Endothelial cell of umbilical vein (primary cell): ENCODE results near the gene MSL1. TPM values are rescaled to one million over a fixed set of nuclear protein-coding genes. Genes with fewer than 3 reads are reported as not detected.

ENCODE experiments used
- BruUV-seq: library from RNA; stranded (reverse); fragments of 400-500 nt; replicated peaks from 2 replicates; lab custom pipeline; 2021; lab: Mats Ljungman, UMichigan
- CTCF ChIA-PET: fragments of 300-600, 350-600 bp; sonication (Branson Sonifier 250); formaldehyde crosslinking; loops from one replicate; lab custom pipeline; 2021; ENCODE audit warnings: antibody characterized with exemption, inconsistent platforms; lab: Charles Lee
- POLR2A ChIA-PET: fragments of 300-600, 350-600 bp; sonication (Branson Sonifier 250); formaldehyde crosslinking; loops from one replicate; lab custom pipeline; 2021; ENCODE audit warnings: antibody characterized with exemption, inconsistent platforms; lab: Charles Lee
- DNase-seq: peaks from one replicate; pipeline ENCODE4 v3.0.0-alpha.2; 2011; ENCODE audit warnings: low read depth, low spot score
- FAIRE-seq: peaks from 2 replicates; lab custom pipeline; 2011; peaks lifted over from hg19 to GRCh38; lab: Jason Lieb, UNC
- H2AFZ ChIP-seq: 2 replicates; pipeline ENCODE4 v1.6.0; 2012; ENCODE audit warnings: low read depth, low read length, control low read depth, inconsistent platforms
- H3K27ac ChIP-seq: 2 replicates; pipeline ENCODE4 v1.5.1; 2011; ENCODE audit warnings: low read depth, mild to moderate bottlenecking, control low read depth, low read length, moderate library complexity; ENCODE audit not compliant: insufficient read depth
- H3K27me3 ChIP-seq, 2 experiments: 2 replicates each; pipeline versions ENCODE4 v1.6.0 to v1.6.1; 2011; ENCODE audit warnings: low read length in 2 of 2, mixed read lengths in 1 of 2; ENCODE audit not compliant: control insufficient read depth in 2 of 2, insufficient read depth in 2 of 2
- H3K36me3 ChIP-seq, 2 experiments: 2 replicates in 1 of 2; 3 replicates in 1 of 2; pipeline ENCODE4 v1.5.1; 2011; ENCODE audit warnings: low read length in 2 of 2, mild to moderate bottlenecking in 1 of 2, moderate library complexity in 1 of 2; ENCODE audit not compliant: control insufficient read depth in 2 of 2, insufficient read depth in 2 of 2; ENCODE audit errors: extremely low read depth in 1 of 2
- H3K4me1 ChIP-seq: 3 replicates; pipeline ENCODE4 v1.5.1; 2011; ENCODE audit warnings: mild to moderate bottlenecking, low read length; ENCODE audit not compliant: control insufficient read depth, insufficient read depth; ENCODE audit errors: extremely low read depth
- H3K4me2 ChIP-seq: 2 replicates; pipeline ENCODE4 v1.6.1; 2011; ENCODE audit warnings: low read length, control low read depth, mixed read lengths; ENCODE audit not compliant: insufficient read depth
- H3K4me3 ChIP-seq, 3 experiments: fragments of 200-600 bp in 1 of 3; sonication (generic), shearing (Covaris generic) in 1 of 3; replicated peaks in 1 of 3; 2 replicates each; pipeline ENCODE4 v1.5.1; 2011 to 2016; ENCODE audit warnings: control low read depth in 3 of 3, low read length in 3 of 3, mild to moderate bottlenecking in 2 of 3, inconsistent platforms in 1 of 3, low read depth in 1 of 3, moderate library complexity in 1 of 3; ENCODE audit not compliant: insufficient read depth in 1 of 3
- H3K79me2 ChIP-seq: 2 replicates; pipeline ENCODE4 v1.6.0; 2012; ENCODE audit warnings: low read length, inconsistent platforms; ENCODE audit not compliant: control insufficient read depth, insufficient read depth
- H3K9ac ChIP-seq: replicated peaks from 2 replicates; pipeline ENCODE3; 2011; ENCODE audit warnings: low read length, control low read depth; ENCODE audit not compliant: insufficient read depth; ENCODE audit errors: extremely low read depth
- H3K9me1 ChIP-seq: replicated peaks from 3 replicates; pipeline ENCODE4 v1.6.0; 2011; ENCODE audit warnings: mild to moderate bottlenecking, low read length; ENCODE audit not compliant: control insufficient read depth, insufficient read depth; ENCODE audit errors: extremely low read depth
- H3K9me3 ChIP-seq: replicated peaks from 2 replicates; pipeline ENCODE4 v1.5.1; 2012; ENCODE audit warnings: low read length, inconsistent platforms; ENCODE audit not compliant: control insufficient read depth, insufficient read depth
- H4K20me1 ChIP-seq: replicated peaks from 2 replicates; pipeline ENCODE3; 2011; ENCODE audit warnings: mild to moderate bottlenecking, low read length; ENCODE audit not compliant: control insufficient read depth, insufficient read depth; ENCODE audit errors: extremely low read depth
- CTCF ChIP-seq, 2 donors: IDR thresholded peaks; 1 replicate in 1 of 2; 2 replicates in 1 of 2; pipeline ENCODE4 v1.5.1; 2011; ENCODE audit warnings: low read length in 2 of 2, mild to moderate bottlenecking in 2 of 2, moderate library complexity in 2 of 2, control low read depth in 1 of 2, inconsistent platforms in 1 of 2, low read depth in 1 of 2; ENCODE audit not compliant: insufficient read depth in 1 of 2; ENCODE audit errors: extremely low read depth in 1 of 2
- EZH2 ChIP-seq: IDR thresholded peaks from 2 replicates; pipeline ENCODE4 v1.6.1; 2012; ENCODE audit warnings: borderline replicate concordance, low read depth, mild to moderate bottlenecking, moderate library complexity, low read length, inconsistent platforms; ENCODE audit not compliant: severe bottlenecking
- FOS ChIP-seq: IDR thresholded peaks from 2 replicates; pipeline ENCODE4 v1.6.1; 2011; ENCODE audit warnings: mild to moderate bottlenecking, low read length, moderate library complexity, borderline replicate concordance; ENCODE audit not compliant: insufficient read depth
- GATA2 ChIP-seq: IDR thresholded peaks from 2 replicates; pipeline ENCODE4 v1.7.0; 2011; ENCODE audit warnings: low read depth, mild to moderate bottlenecking, moderate library complexity, mixed read lengths, low read length; ENCODE audit not compliant: insufficient read length, insufficient read depth
- JUN ChIP-seq: IDR thresholded peaks from 2 replicates; pipeline ENCODE4 v1.6.1; 2011; ENCODE audit warnings: borderline replicate concordance, low read depth; ENCODE audit not compliant: insufficient read length, insufficient read depth
- MYC ChIP-seq: IDR thresholded peaks from one replicate; pipeline ENCODE4 v1.6.1; 2011; ENCODE audit warnings: mild to moderate bottlenecking, low read depth, low read length
- POLR2A ChIP-seq: IDR thresholded peaks from 2 replicates; pipeline ENCODE4 v1.6.1; 2012; ENCODE audit warnings: low read depth, mild to moderate bottlenecking, control low read depth, low read length
- POLR2AphosphoS5 ChIP-seq: IDR thresholded peaks from 2 replicates; pipeline ENCODE4 v1.6.1; 2012; ENCODE audit warnings: low read depth, mild to moderate bottlenecking, control low read depth, low read length, moderate library complexity; ENCODE audit not compliant: insufficient read depth
- dilution Hi-C: fragments of 300-500 bp; cut with MboI; formaldehyde crosslinking; loops from one replicate; pipeline ENCODE4 v1.15.0; 2019; ENCODE audit warnings: low sequenced_read_pairs; ENCODE audit not compliant: extremely low pct_ligation_motif_present
- intact Hi-C: fragments of 100-400 bp; cut with micrococcal nuclease; formaldehyde crosslinking; loops from one replicate; pipeline ENCODE4 v1.10.0; 2022
- polyA plus RNA-seq, 4 experiments: library from polyadenylated mRNA; depleted of rRNA in 3 of 4; stranded (reverse) in 3 of 4; unstranded in 1 of 4; fragments of >200 nt; gene quantifications; 2 replicates each; pipeline versions ENCODE4 v1.2.1 to v1.2.3, GENCODE V29; 2011 to 2012; ENCODE audit warnings: missing spikeins in 1 of 4
- total RNA-seq: library from RNA; stranded (reverse); gene quantifications from 2 replicates; pipeline ENCODE4 v1.2.3, GENCODE V29; 2021
- TF ChIP-seq, protein P1 (sequence below): IDR thresholded peaks from 2 replicates; pipeline ENCODE4 v1.6.1; 2011; ENCODE audit not compliant: insufficient read depth, insufficient read length

MSL1 gene
- total and polyA plus RNA-seq, 2 donors (not counting 3 experiments of a cell fraction or from before 2014, with no cell fraction given) = 30.9 to 95.0 TPM

- no peaks in the 10 kb centered on the region for H3K9me3 ChIP-seq
- dilution Hi-C loops = no loop called here
- peak; percentile 98 for FAIRE-seq
- POLR2A ChIA-PET = interaction anchor here (0.6 to 4.3 kb wide), 6 partner anchors 10 to 58 kb away, joined by 3 to 56 read pairs (median 4); partner anchors contain the start of genes MED24 and NR1D1
- DNase-seq = peak; percentile 97
- H3K9ac ChIP-seq = peak overlapping the region; percentile 75
- H3K27me3 ChIP-seq = no peaks in the 10 kb centered on the region
- H3K4me1 ChIP-seq = peaks cover 62% of the 10 kb centered on the region
- CTCF ChIA-PET = interaction anchor here (0.6 to 5.8 kb wide), 31 partner anchors 8 to 1167 kb away, joined by 3 to 138 read pairs (median 6); partner anchors contain the start of genes CSF3, MED24, MSL1 and NR1D1
- BruUV-seq = no TSS peak
- no peaks in the 10 kb centered on the region for H3K79me2 ChIP-seq
- H4K20me1 ChIP-seq = no peaks in the 10 kb centered on the region
- H3K9me1 ChIP-seq = no peaks in the 10 kb centered on the region
- H3K27ac ChIP-seq = peak overlapping the region; percentile 88
- TF ChIP-seq FOS (peak; percentile 70), EZH2 (no peak), GATA2 (peak; percentile 69), JUN (peak; percentile 63), POLR2AphosphoS5 (peak; percentile 85), POLR2A (peak; percentile 25), MYC (peak; percentile 69), CTCF (IDR thresholded peaks at IDR 0.05; ENCODE audit: extremely low read depth in 1 of 2, insufficient read depth in 1 of 2, low read depth in 1 of 2, low read length in 2 of 2) (peak; percentile 73 to 84)
- TF ChIP-seq, protein P1, sequence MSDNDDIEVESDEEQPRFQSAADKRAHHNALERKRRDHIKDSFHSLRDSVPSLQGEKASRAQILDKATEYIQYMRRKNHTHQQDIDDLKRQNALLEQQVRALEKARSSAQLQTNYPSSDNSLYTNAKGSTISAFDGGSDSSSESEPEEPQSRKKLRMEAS = peak; percentile 75
- intact Hi-C loops = loop anchor here (1.0 kb wide), 9 partner anchors 10 to 152 kb away; partner anchors contain the start of gene PSMD3
- H2AFZ ChIP-seq = peak overlapping the region; percentile 51
- no peaks in the 10 kb centered on the region for H3K36me3 ChIP-seq
- H3K4me2 ChIP-seq = peak overlapping the region; percentile 76
- H3K4me3 ChIP-seq = peak overlapping the region in 1 of 3 experiments; percentile 6
Observed at GRCh38 chr17:40111221-40112128, 10.3 kb upstream of the MSL1 start.
